HUES48 (cell line): ENCODE results near the gene C1orf21.

Experiments used
- H3K27ac ChIP-seq: one replicate; pipeline ENCODE4 v1.7.0; 2013; ENCODE audit warnings: low read depth, low read length, inconsistent platforms
- H3K27me3 ChIP-seq: 2 replicates; pipeline ENCODE4 v1.6.1; 2013; ENCODE audit warnings: mild to moderate bottlenecking, low read length; ENCODE audit not compliant: control insufficient read depth, insufficient read depth
- H3K36me3 ChIP-seq: 2 replicates; pipeline ENCODE4 v1.6.1; 2013; ENCODE audit warnings: low read length; ENCODE audit not compliant: control insufficient read depth, insufficient read depth
- H3K4me1 ChIP-seq: 2 replicates; pipeline ENCODE4 v1.6.1; 2013; ENCODE audit warnings: mild to moderate bottlenecking, low read length; ENCODE audit not compliant: control insufficient read depth, insufficient read depth
- H3K4me3 ChIP-seq: 2 replicates; pipeline ENCODE4 v1.5.1; 2013; ENCODE audit warnings: mild to moderate bottlenecking, low read depth, low read length
- H3K9ac ChIP-seq: 2 replicates; pipeline ENCODE4 v1.6.1; 2013; ENCODE audit warnings: mild to moderate bottlenecking, low read depth, low read length, moderate library complexity
- H3K9me3 ChIP-seq: 2 replicates; pipeline ENCODE4 v1.6.1; 2013; ENCODE audit warnings: low read length; ENCODE audit not compliant: control insufficient read depth, insufficient read depth

Gene C1orf21

DNA sequence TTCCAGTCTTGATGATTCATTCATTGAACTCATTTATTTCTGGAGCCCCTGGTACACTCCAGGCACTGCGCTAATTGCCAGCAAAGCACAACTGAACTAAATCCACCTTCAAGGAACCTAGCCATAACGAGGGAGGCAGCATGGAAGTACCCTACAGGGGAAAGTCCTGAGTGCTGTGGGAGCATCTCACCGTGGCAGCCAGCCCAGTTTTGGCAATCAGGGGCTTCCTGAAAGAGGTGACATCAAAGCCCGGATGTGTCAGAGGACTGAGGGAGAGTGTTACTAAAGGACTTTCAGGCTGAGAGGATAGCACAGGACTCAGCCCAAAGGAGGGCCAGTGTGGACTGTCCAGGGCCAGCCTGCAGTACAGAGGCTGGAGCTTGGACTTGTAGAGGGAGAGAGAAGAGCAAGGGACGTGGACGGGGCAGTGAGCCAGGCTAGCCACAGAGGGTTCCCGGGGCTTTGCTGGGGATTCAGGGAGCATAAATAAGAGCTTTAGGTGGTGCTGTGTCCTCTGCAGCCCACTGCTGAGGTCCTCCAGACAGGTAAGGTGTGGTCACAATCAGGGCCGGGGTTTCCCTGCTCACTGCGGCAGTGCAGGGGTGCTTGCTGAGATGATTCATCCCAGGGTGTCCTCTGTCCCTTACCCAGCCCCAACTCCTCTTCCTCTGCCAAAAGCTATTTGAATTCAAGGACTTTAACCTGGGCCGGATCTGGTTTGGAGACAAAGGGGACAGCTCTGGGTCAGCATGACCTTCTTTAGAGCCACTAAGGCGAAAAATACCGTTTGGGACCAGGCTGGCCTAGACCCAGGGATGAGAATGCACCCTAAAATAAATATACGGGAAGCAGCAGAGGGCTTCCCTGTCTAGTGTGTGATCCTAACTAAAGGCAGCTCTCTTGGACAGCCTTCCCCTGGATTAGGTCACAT is 239.5 kb downstream of the C1orf21 start:
- Histone ChIP-seq H3K36me3 (0 out of 2 replicates have a peak, but pooled peaks cover 5% of the 10 kb centered on the region), H3K9ac (no peak overlapping the region), H3K4me3 (no peak overlapping the region), H3K27me3 (no peaks in the 10 kb centered on the region), H3K9me3 (no peaks in the 10 kb centered on the region), H3K4me1 (peaks cover 4% of the 10 kb centered on the region; the same call in 1 of the 2 replicates), H3K27ac (no peak overlapping the region)

DNA sequence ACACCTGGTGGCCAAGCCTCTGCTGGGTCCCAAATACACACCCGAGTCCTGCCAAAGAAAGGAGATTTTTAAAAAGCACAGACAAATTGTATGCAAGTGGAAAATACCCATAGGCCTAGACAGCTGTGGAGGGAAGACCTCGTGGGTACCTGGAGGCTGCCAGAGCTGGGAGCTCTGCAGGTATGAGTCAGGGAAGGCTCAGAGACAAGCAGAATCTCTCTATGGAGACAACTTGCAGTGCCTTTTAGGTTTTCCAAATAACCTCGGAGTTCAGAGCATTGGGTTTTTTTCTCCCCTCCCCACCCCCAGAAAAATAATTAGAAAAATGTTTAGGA is 240.1 kb downstream of the C1orf21 start:
- Histone ChIP-seq H3K9me3 (no peaks in the 10 kb centered on the region), H3K36me3 (0 out of 2 replicates have a peak, but pooled peaks cover 5% of the 10 kb centered on the region), H3K9ac (no peak overlapping the region), H3K4me1 (peaks cover 4% of the 10 kb centered on the region; the same call in 1 of the 2 replicates), H3K4me3 (no peak overlapping the region), H3K27me3 (no peaks in the 10 kb centered on the region), H3K27ac (no peak overlapping the region)

DNA sequence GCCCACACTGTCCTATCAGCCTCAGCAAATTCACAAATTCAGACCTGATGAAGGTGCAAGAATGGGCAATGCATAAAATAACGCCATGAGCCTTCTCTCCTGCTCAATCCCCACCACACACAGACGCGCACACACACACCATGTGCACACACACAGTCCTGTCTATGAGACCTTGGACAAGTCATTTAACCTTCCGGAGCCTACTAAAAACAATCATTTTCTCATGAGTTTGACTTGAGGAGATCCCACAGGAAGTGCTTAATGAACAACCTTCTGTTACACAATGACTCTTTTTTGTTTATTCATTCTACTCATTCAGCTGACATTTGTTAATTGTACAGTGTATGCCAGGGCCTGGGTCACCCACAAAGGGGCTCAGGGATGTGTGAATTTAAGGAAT is 242.4 kb downstream of the C1orf21 start:
- no peaks in the 10 kb centered on the region for H3K9me3 ChIP-seq
- no peaks in the 10 kb centered on the region for H3K36me3 ChIP-seq
- H3K27me3 ChIP-seq: no peaks in the 10 kb centered on the region
- H3K4me3 ChIP-seq: no peak overlapping the region
- H3K4me1 ChIP-seq: peaks cover 4% of the 10 kb centered on the region; the same call in 1 of the 2 replicates
- no peak overlapping the region for H3K9ac ChIP-seq
- no peak overlapping the region for H3K27ac ChIP-seq

- peaks cover 4% of the 10 kb centered on the region; the same call in 1 of the 2 replicates for H3K4me1 ChIP-seq
- H3K9ac ChIP-seq: no peak overlapping the region
- no peaks in the 10 kb centered on the region for H3K36me3 ChIP-seq
- H3K27ac ChIP-seq: no peak overlapping the region
- H3K9me3 ChIP-seq: no peaks in the 10 kb centered on the region
- H3K27me3 ChIP-seq: no peaks in the 10 kb centered on the region
- no peak overlapping the region for H3K4me3 ChIP-seq
Measured at GRCh38 chr1:184630679-184631060, 243.8 kb downstream of the C1orf21 start.

DNA sequence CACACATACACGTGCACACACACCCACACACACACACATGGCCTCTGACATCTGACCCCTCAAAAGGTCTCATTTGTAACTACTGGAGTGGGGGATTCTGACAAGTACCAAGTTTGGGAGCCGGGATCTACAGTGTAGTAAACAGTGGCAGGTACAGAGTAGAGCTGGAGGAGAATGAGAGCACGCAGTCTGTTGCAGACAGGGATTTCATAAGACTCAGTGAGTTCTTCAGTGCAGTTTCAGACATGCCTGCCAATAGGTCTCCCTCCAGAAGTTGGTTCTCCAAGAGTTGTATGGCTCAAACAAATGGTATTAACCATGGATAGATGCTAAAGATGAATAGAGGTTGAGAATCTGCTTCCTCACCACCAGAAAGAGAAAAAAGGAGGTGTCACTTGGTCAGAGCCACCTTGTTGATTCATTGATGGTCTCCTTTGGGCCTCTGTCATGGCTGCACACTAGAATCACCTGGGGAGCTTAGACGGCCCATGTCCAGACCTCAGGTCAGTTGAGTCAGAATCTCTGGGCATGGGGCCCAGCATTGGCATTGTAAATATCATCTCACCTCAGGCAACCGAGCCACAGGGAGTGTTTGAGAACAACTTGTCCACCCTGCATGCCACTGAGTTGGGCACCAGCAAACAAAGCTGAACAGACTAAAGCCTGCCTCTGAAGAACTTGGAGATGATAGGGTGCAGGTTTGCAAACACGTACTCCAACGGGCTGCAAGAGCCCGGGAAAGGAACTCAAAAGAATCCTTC is 245.8 kb downstream of the C1orf21 start:
- no peaks in the 10 kb centered on the region for H3K36me3 ChIP-seq
- no peaks in the 10 kb centered on the region for H3K9me3 ChIP-seq
- no peak overlapping the region for H3K27ac ChIP-seq
- no peak overlapping the region for H3K4me3 ChIP-seq
- H3K9ac ChIP-seq: no peak overlapping the region
- no peaks in the 10 kb centered on the region for H3K27me3 ChIP-seq
- H3K4me1 ChIP-seq: peaks cover 4% of the 10 kb centered on the region; the same call in 1 of the 2 replicates

GRCh38 chr1:184633785-184634184 is 247.0 kb downstream of the C1orf21 start:
- Histone ChIP-seq H3K27ac (no peak overlapping the region), H3K27me3 (no peaks in the 10 kb centered on the region), H3K9ac (no peak overlapping the region), H3K4me3 (no peak overlapping the region), H3K9me3 (no peaks in the 10 kb centered on the region), H3K36me3 (no peaks in the 10 kb centered on the region), H3K4me1 (peaks cover 4% of the 10 kb centered on the region; the same call in 1 of the 2 replicates)

GRCh38 chr1:184634296-184634695 is 247.5 kb downstream of the C1orf21 start:
- Histone ChIP-seq H3K27me3 (no peaks in the 10 kb centered on the region), H3K27ac (no peak overlapping the region)

DNA sequence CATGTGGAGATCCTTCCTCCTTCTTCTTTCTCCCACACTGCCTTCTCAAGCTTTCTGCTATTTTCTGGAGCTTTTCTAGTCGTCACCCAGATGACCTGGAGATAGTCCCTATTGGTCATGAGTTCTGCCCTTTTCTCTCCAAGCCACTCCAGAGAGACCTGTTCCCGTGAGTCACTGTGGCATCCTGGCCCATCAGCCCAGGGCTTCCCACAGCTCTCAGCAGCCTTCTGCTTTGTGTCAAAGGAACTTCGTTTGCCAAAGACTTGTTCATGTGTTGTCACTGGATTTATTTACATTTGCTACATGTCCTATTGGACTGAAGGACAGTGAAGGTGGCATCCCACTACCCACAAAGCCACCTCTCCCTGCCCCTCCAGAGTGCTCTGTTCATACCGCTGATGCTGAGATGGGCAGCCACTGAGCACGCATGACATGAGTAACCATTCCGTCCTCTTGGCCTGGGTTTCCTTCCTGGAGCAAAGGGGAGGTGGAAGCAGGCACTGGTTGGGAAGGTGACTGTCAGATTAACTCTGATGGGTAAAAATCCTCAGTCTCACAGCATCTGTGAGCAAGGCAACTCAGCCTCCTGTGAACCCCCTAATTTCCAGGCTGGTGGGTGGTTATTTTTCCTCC is 248.6 kb downstream of the C1orf21 start:
- Histone ChIP-seq H3K9ac (no peak overlapping the region), H3K9me3 (no peaks in the 10 kb centered on the region), H3K4me1 (no peaks in the 10 kb centered on the region), H3K27ac (no peak overlapping the region), H3K4me3 (no peak overlapping the region), H3K27me3 (no peaks in the 10 kb centered on the region), H3K36me3 (no peaks in the 10 kb centered on the region)

More at GRCh38 chr1:184634296-184634695, 247.5 kb downstream of the C1orf21 start:
- no peaks in the 10 kb centered on the region for H3K36me3 ChIP-seq
- no peaks in the 10 kb centered on the region for H3K9me3 ChIP-seq
- no peak overlapping the region for H3K9ac ChIP-seq
- peaks cover 4% of the 10 kb centered on the region; the same call in 1 of the 2 replicates for H3K4me1 ChIP-seq
- H3K4me3 ChIP-seq: no peak overlapping the region

GRCh38 chr1:184635980-184636431 is 249.2 kb downstream of the C1orf21 start:
- H3K27me3 ChIP-seq: no peaks in the 10 kb centered on the region
- no peaks in the 10 kb centered on the region for H3K36me3 ChIP-seq
- no peak overlapping the region for H3K9ac ChIP-seq
- H3K9me3 ChIP-seq: no peaks in the 10 kb centered on the region
- H3K4me3 ChIP-seq: no peak overlapping the region
- no peak overlapping the region for H3K27ac ChIP-seq
- no peaks in the 10 kb centered on the region for H3K4me1 ChIP-seq

DNA sequence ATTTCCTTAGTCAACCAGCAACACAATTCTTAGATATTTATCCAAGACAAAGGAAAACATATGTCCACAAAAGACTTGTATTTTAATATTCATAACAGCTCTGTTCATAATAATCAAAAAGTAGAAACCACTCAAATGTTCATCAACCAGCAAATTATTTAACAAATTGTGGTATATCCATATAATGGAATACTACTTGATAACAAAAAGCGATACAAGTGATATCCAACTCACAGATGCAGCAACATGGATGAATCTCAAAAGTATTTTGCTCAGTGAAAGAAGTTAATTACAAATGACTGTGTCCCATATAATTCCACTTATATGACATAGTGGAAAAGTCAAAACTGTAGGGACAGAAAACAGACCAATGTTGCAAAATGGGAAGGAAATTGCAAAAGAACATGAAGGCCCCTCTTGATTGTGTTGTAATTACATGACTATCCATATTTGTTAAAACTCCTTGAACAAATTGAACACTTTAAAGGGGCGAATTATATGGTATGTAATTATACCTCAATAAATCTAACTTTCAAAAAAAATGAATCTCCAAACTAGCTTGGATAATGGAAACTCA is 250.9 kb downstream of the C1orf21 start:
- Histone ChIP-seq H3K4me1 (no peaks in the 10 kb centered on the region), H3K27me3 (no peaks in the 10 kb centered on the region), H3K9me3 (no peaks in the 10 kb centered on the region), H3K36me3 (no peaks in the 10 kb centered on the region), H3K4me3 (no peak overlapping the region), H3K27ac (no peak overlapping the region), H3K9ac (no peak overlapping the region)
